HEK293 (cell line): ENCODE data around the gene BRPF1.

Source experiments
- EGR2 ChIP-seq: fragments of 450-650 bp; formaldehyde crosslinking; IDR thresholded peaks from 2 replicates; pipeline ENCODE4 v1.5.1; 2016; ENCODE audit warnings: low read depth, missing biosample characterization, missing genetic modification characterization
- REST ChIP-seq: fragments of 450-650 bp; formaldehyde crosslinking; IDR thresholded peaks from 2 replicates; pipeline ENCODE4 v1.5.1; 2016; ENCODE audit warnings: missing biosample characterization, missing genetic modification characterization
- SALL2 ChIP-seq: fragments of 450-650 bp; formaldehyde crosslinking; IDR thresholded peaks from 2 replicates; pipeline ENCODE4 v1.5.0; 2017; ENCODE audit warnings: missing biosample characterization, mild to moderate bottlenecking, missing genetic modification characterization, borderline replicate concordance
- TCF7L2 ChIP-seq: IDR thresholded peaks from 2 replicates; pipeline ENCODE4 v1.6.1; 2011; ENCODE audit warnings: low read depth, mild to moderate bottlenecking, inconsistent platforms, low read length, moderate library complexity, borderline replicate concordance
- YY1 ChIP-seq: fragments of 450-650 bp; formaldehyde crosslinking; IDR thresholded peaks from 2 replicates; pipeline ENCODE4 v1.5.1; 2018; ENCODE audit warnings: missing biosample characterization, missing genetic modification characterization
- ZFP3 ChIP-seq: fragments of 450-650 bp; formaldehyde crosslinking; IDR thresholded peaks from 2 replicates; pipeline ENCODE4 v1.5.1; 2016; ENCODE audit warnings: low read depth, missing biosample characterization, missing genetic modification characterization
- ZNF433 ChIP-seq: fragments of 450-650 bp; formaldehyde crosslinking; IDR thresholded peaks from 2 replicates; pipeline ENCODE4 v1.5.1; 2016; ENCODE audit warnings: missing biosample characterization, missing genetic modification characterization, low read depth
- ZNF558 ChIP-seq: fragments of 450-650 bp; formaldehyde crosslinking; IDR thresholded peaks from 2 replicates; pipeline ENCODE4 v1.5.1; 2016; ENCODE audit warnings: missing biosample characterization, missing genetic modification characterization

GRCh38 chr3:9695345-9695744 lies 36.2 kb upstream of the BRPF1 start:
- no peak for TF ChIP-seq YY1 (tag by site-specific recombination)
- TF ChIP-seq ZNF433 (tag by site-specific recombination): no peak
- TF ChIP-seq EGR2 (tag by site-specific recombination): no peak
- no peak for TF ChIP-seq REST (tag by site-specific recombination)
- TF ChIP-seq SALL2 (tag by site-specific recombination): no peak
- TF ChIP-seq ZFP3: no peak
- TF ChIP-seq ZNF558: no peak
- no peak for TF ChIP-seq TCF7L2
